HuH-7 (cell line): Measurements from ENCODE around the gene TTLL9.
A peak's percentile ranks its signal among the peaks of the same experiment; 100 is the strongest.

Experiments used
- DNase-seq: peaks from one replicate; pipeline ENCODE4 v3.0.0; 2011; ENCODE audit warnings: low spot score

Gene TTLL9

GRCh38 chr20:31945785-31946184 is 75.4 kb downstream of the TTLL9 start:
- DNase-seq, result no peak

- DNase-seq, result no peak
Observed at GRCh38 chr20:31948008-31948407, 77.6 kb downstream of the TTLL9 start.

GRCh38 chr20:31949877-31950646 is 79.6 kb downstream of the TTLL9 start:
- DNase-seq, result no peak

GRCh38 chr20:31951203-31951529 is 80.7 kb downstream of the TTLL9 start:
- no peak for DNase-seq

GRCh38 chr20:31951530-31952453 is 81.4 kb downstream of the TTLL9 start, which contains the start of gene PDRG1:
Gene PDRG1, minus strand, starts transcription at chr20:31952046. Its CDS starts 85 bp downstream, at chr20:31951961.
- DNase-seq, result peak; percentile 98

- no peak for DNase-seq
Observed at GRCh38 chr20:31953556-31954148, 83.2 kb downstream of the TTLL9 start.

- no peak for DNase-seq
Observed at GRCh38 chr20:31954500-31954899, 84.1 kb downstream of the TTLL9 start.

- no peak for DNase-seq
Observed at GRCh38 chr20:31956556-31957526, 86.4 kb downstream of the TTLL9 start.

GRCh38 chr20:31962761-31963160 is 92.3 kb downstream of the TTLL9 start:
- no peak for DNase-seq

GRCh38 chr20:31963889-31964288 is 93.5 kb downstream of the TTLL9 start:
- DNase-seq, result no peak

GRCh38 chr20:31966991-31967655 is 96.7 kb downstream of the TTLL9 start:
- DNase-seq, result no peak

- no peak for DNase-seq
Observed at GRCh38 chr20:31967830-31968249, 97.4 kb downstream of the TTLL9 start, which contains the start of gene XKR7. Gene XKR7, plus strand, starts transcription at chr20:31968151. Its CDS starts 25 bp downstream, at chr20:31968176.

GRCh38 chr20:31968291-31969126 is 98.1 kb downstream of the TTLL9 start:
- DNase-seq, result peak; percentile 96

GRCh38 chr20:31969991-31970390 is 99.6 kb downstream of the TTLL9 start:
- no peak for DNase-seq

GRCh38 chr20:31972471-31973021 is 102.1 kb downstream of the TTLL9 start:
- DNase-seq, result no peak

GRCh38 chr20:31974296-31974695 is 103.9 kb downstream of the TTLL9 start:
- DNase-seq, result no peak

- no peak for DNase-seq
Observed at GRCh38 chr20:31974951-31975487, 104.6 kb downstream of the TTLL9 start.

- no peak for DNase-seq
Observed at GRCh38 chr20:31975874-31976273, 105.4 kb downstream of the TTLL9 start.

- no peak for DNase-seq
Observed at GRCh38 chr20:31977080-31977479, 106.6 kb downstream of the TTLL9 start.
